CD4-positive, alpha-beta T cell treated with Interleukin-21 for 1 hour (primary cell): Measurements from ENCODE around the gene SUPT7L.

Experiments
- DNase-seq: peaks from one replicate; pipeline ENCODE4 v3.0.0-alpha.2; 2020

SUPT7L gene

GRCh38 chr2:27663285-27664153, at the start of gene SUPT7L, which contains the start of gene SLC4A1AP:
Gene SUPT7L (minus strand): TSS chr2:27663614. CDS start chr2:27662192, 1,422 bp downstream.
Gene SLC4A1AP (plus strand): TSS chr2:27663889. CDS start chr2:27663915, 26 bp downstream.
- peak; percentile 83 for DNase-seq

GRCh38 chr2:27713201-27713600, 49.8 kb upstream of the SUPT7L start:
- no peak for DNase-seq

- DNase-seq, result no peak
Observed at GRCh38 chr2:27712522-27712921, 49.1 kb upstream of the SUPT7L start.

- no peak for DNase-seq
Observed at GRCh38 chr2:27711804-27712203, 48.4 kb upstream of the SUPT7L start.

- no peak for DNase-seq
Observed at GRCh38 chr2:27710640-27711430, 47.4 kb upstream of the SUPT7L start.

- no peak for DNase-seq
Observed at GRCh38 chr2:27709960-27710575, 46.7 kb upstream of the SUPT7L start.

GRCh38 chr2:27709326-27709725, 45.9 kb upstream of the SUPT7L start:
- no peak for DNase-seq

- no peak for DNase-seq
Observed at GRCh38 chr2:27708666-27709065, 45.3 kb upstream of the SUPT7L start.

- no peak for DNase-seq
Observed at GRCh38 chr2:27708257-27708654, 44.8 kb upstream of the SUPT7L start.

- no peak for DNase-seq
Observed at GRCh38 chr2:27707462-27708256, 44.2 kb upstream of the SUPT7L start.

GRCh38 chr2:27705851-27706622, 42.6 kb upstream of the SUPT7L start:
- DNase-seq, result no peak

- DNase-seq, result no peak
Observed at GRCh38 chr2:27704342-27704876, 41.0 kb upstream of the SUPT7L start.

- peak; percentile 82 for DNase-seq
Observed at GRCh38 chr2:27703638-27704341, 40.4 kb upstream of the SUPT7L start.

- DNase-seq, result no peak
Observed at GRCh38 chr2:27702302-27702701, 38.9 kb upstream of the SUPT7L start.

- DNase-seq, result no peak
Observed at GRCh38 chr2:27701676-27702075, 38.3 kb upstream of the SUPT7L start.

- no peak for DNase-seq
Observed at GRCh38 chr2:27697660-27698059, 34.2 kb upstream of the SUPT7L start.

GRCh38 chr2:27690052-27690451, 26.6 kb upstream of the SUPT7L start:
- DNase-seq, result no peak

GRCh38 chr2:27689424-27689823, 26.0 kb upstream of the SUPT7L start:
- DNase-seq, result no peak

- DNase-seq, result no peak
Observed at GRCh38 chr2:27687232-27687631, 23.8 kb upstream of the SUPT7L start.

GRCh38 chr2:27685577-27685976, 22.2 kb upstream of the SUPT7L start:
- DNase-seq, result no peak

GRCh38 chr2:27685006-27685405, 21.6 kb upstream of the SUPT7L start:
- DNase-seq, result peak; percentile 29
